Ammon's horn (tissue), 1 donor: ENCODE data around the gene FBXO45.
"Not testable (repeated sequence)": the region's sequence is repeated elsewhere in the genome, so short reads cannot be mapped to it uniquely, and the experiment has no call there.

Source experiments
- DNase-seq: peaks from one replicate; pipeline ENCODE4 v3.0.0-alpha.2; 2016; ENCODE audit warnings: low spot score

The FBXO45 gene

GRCh38 chr3:196557236-196557635, 11.2 kb upstream of the FBXO45 start:
- DNase-seq, result no peak

- DNase-seq, result no peak
These were observed 10.0 kb upstream of the FBXO45 start for GRCh38 chr3:196558476-196558875.

- no peak for DNase-seq
These were observed 8.6 kb upstream of the FBXO45 start for GRCh38 chr3:196559826-196560225.

- no peak for DNase-seq
These were observed 4.7 kb upstream of the FBXO45 start for GRCh38 chr3:196563721-196564225.

GRCh38 chr3:196569003-196569516, 600 bp downstream of the FBXO45 start:
- DNase-seq, result peak; percentile 32

- DNase-seq, result not testable (repeated sequence)
These were observed 1.9 kb downstream of the FBXO45 start for GRCh38 chr3:196570332-196570731.

- no peak for DNase-seq
These were observed 3.9 kb downstream of the FBXO45 start for GRCh38 chr3:196572389-196572788.

- DNase-seq, result no peak
These were observed 16.7 kb downstream of the FBXO45 start for GRCh38 chr3:196585044-196585757.

- DNase-seq, result no peak
These were observed 21.8 kb downstream of the FBXO45 start for GRCh38 chr3:196590279-196590678.

GRCh38 chr3:196596355-196596754, 27.9 kb downstream of the FBXO45 start:
- DNase-seq, result no peak

GRCh38 chr3:196597971-196598733, 29.7 kb downstream of the FBXO45 start:
- not testable (repeated sequence) for DNase-seq

- no peak for DNase-seq
These were observed 31.3 kb downstream of the FBXO45 start for GRCh38 chr3:196599734-196600128.

- DNase-seq, result no peak
These were observed 31.9 kb downstream of the FBXO45 start for GRCh38 chr3:196600359-196600758.

GRCh38 chr3:196602673-196603072, 34.2 kb downstream of the FBXO45 start:
- no peak for DNase-seq

- no peak for DNase-seq
These were observed 35.2 kb downstream of the FBXO45 start for GRCh38 chr3:196603683-196604082.

GRCh38 chr3:196604548-196604947, 36.1 kb downstream of the FBXO45 start:
- no peak for DNase-seq

GRCh38 chr3:196608693-196609092, 40.2 kb downstream of the FBXO45 start:
- no peak for DNase-seq

- peak; percentile 88 for DNase-seq
These were observed 40.9 kb downstream of the FBXO45 start for GRCh38 chr3:196609343-196609775.

GRCh38 chr3:196609805-196610515, 41.5 kb downstream of the FBXO45 start:
- no peak for DNase-seq

GRCh38 chr3:196611761-196612483, 43.5 kb downstream of the FBXO45 start:
- no peak for DNase-seq

GRCh38 chr3:196615234-196615633, 46.8 kb downstream of the FBXO45 start:
- not testable (repeated sequence) for DNase-seq

- no peak for DNase-seq
These were observed 48.8 kb downstream of the FBXO45 start for GRCh38 chr3:196617256-196617655.
